GM18951 (cell line): ENCODE data around the gene ZNF439.
"Not testable (repeated sequence)": the region's sequence is repeated elsewhere in the genome, so short reads cannot be mapped to it uniquely, and the experiment has no call there.

ENCODE experiments used
- POLR2A ChIP-seq: IDR thresholded peaks from 4 replicates; pipeline ENCODE4 v1.6.1; 2011; ENCODE audit warnings: mild to moderate bottlenecking; ENCODE audit not compliant: insufficient read length, insufficient read depth; ENCODE audit errors: extremely low read depth
- in situ Hi-C: fragments of 300-500 bp; cut with MboI; formaldehyde crosslinking; loops from one replicate; pipeline ENCODE4 v1.12.0; 2022; ENCODE audit warnings: low sequenced_read_pairs, mixed read lengths, inconsistent platforms; ENCODE audit not compliant: unreplicated experiment

The ZNF439 gene

GRCh38 chr19:11848594-11849469 lies at the start of gene ZNF439:
TSS of gene ZNF439 (plus strand) at chr19:11848726. CDS start at chr19:11848868, 142 bp downstream.
- TF ChIP-seq POLR2A = peak; percentile 70

GRCh38 chr19:11806354-11807098 lies 42.0 kb upstream of the ZNF439 start:
- TF ChIP-seq POLR2A = no peak
- in situ Hi-C loops = no loop called here

More at GRCh38 chr19:11848594-11849469, at the start of gene ZNF439:
- in situ Hi-C loops = no loop called here

- in situ Hi-C loops = no loop called here
Measured at GRCh38 chr19:11807099-11807380, 41.5 kb upstream of the ZNF439 start.

GRCh38 chr19:11813703-11814028 lies 34.9 kb upstream of the ZNF439 start:
- TF ChIP-seq POLR2A = no peak
- in situ Hi-C loops = no loop called here

More at GRCh38 chr19:11807099-11807380, 41.5 kb upstream of the ZNF439 start:
- TF ChIP-seq POLR2A = no peak

- peak; percentile 92 for TF ChIP-seq POLR2A
- in situ Hi-C loops = no loop called here
Measured at GRCh38 chr19:11814029-11814699, 34.4 kb upstream of the ZNF439 start, which contains the start of gene ZNF440. TSS of gene ZNF440 (plus strand) at chr19:11814273. CDS start at chr19:11814448, 175 bp downstream.

GRCh38 chr19:11814700-11815035 lies 33.9 kb upstream of the ZNF439 start:
- in situ Hi-C loops = no loop called here

GRCh38 chr19:11821474-11822109 lies 26.9 kb upstream of the ZNF439 start:
- in situ Hi-C loops = no loop called here
- no peak for TF ChIP-seq POLR2A

More at GRCh38 chr19:11814700-11815035, 33.9 kb upstream of the ZNF439 start:
- no peak for TF ChIP-seq POLR2A

GRCh38 chr19:11828957-11829876 lies 19.3 kb upstream of the ZNF439 start:
- in situ Hi-C loops = not testable (repeated sequence)

- no peak for TF ChIP-seq POLR2A
- in situ Hi-C loops = no loop called here
Measured at GRCh38 chr19:11832253-11832912, 16.1 kb upstream of the ZNF439 start.

GRCh38 chr19:11833541-11833940 lies 15.0 kb upstream of the ZNF439 start:
- in situ Hi-C loops = no loop called here
- no peak for TF ChIP-seq POLR2A

- in situ Hi-C loops = not testable (repeated sequence)
Measured at GRCh38 chr19:11835626-11836066, 12.9 kb upstream of the ZNF439 start.

- in situ Hi-C loops = no loop called here
- no peak for TF ChIP-seq POLR2A
Measured at GRCh38 chr19:11843722-11844121, 4.8 kb upstream of the ZNF439 start.

GRCh38 chr19:11847615-11848014 lies 911 bp upstream of the ZNF439 start:
- in situ Hi-C loops = not testable (repeated sequence)
